GM19372 (cell line): ENCODE measurements around the gene IFT80.

Experiments used
- ATAC-seq: cut with Tn5 transposase; IDR thresholded peaks from one replicate; pipeline ENCODE4 v1.9.1; 2021; ENCODE audit warnings: mild to moderate bottlenecking, low read depth, moderate library complexity; ENCODE audit not compliant: unreplicated experiment

The IFT80 gene

GRCh38 chr3:160399125-160400029 is at the start of gene IFT80, which contains the start of gene SMC4:
Gene IFT80 (minus strand): TSS chr3:160399225. CDS start chr3:160384600, 14,625 bp downstream.
Gene SMC4 (plus strand): TSS chr3:160399650. CDS start chr3:160400827, 1,177 bp downstream.
- peak; percentile 92 for ATAC-seq

DNA sequence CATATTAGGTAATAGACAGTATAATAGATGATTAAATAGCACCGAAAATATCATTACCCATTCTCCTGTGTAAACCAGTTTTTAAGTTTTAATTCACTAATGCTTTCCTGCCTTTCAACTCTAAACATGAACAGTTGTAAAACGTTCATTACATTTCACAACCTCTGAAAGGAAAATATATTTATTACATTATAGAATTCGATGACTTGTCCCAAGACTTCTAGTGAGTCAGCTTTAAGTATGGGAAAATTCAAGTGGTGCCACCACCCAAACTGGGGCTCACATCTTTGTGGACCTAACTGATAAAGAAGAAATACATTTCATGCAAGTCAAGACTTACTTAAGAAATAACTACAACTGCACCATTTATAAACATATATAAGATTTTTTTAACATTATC is 48.5 kb upstream of the IFT80 start:
- no peak for ATAC-seq

- no peak for ATAC-seq
Measured at GRCh38 chr3:160446522-160447056, 47.6 kb upstream of the IFT80 start.

GRCh38 chr3:160445854-160446253 is 46.8 kb upstream of the IFT80 start:
- no peak for ATAC-seq

DNA sequence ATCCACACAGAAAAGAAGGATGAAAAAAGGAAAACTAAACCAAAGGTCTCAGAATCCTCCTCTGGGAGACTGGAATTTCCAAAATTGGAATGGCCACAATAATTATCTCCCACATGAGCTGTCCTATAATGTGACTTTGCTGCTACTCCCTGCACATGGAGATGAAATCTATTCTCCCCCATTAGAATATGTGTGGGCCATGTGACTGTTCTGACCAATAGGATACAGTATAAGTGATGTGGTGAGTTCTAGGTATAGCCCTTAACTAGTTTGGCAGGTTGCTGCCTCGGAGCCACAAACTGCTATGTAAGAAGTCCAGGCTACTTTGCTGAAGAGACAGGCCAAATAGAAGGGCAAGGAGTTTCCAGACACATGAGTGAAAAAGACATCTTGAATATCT is 45.4 kb upstream of the IFT80 start:
- no peak for ATAC-seq

- ATAC-seq = no peak
Measured at GRCh38 chr3:160440687-160441086, 41.7 kb upstream of the IFT80 start.

DNA sequence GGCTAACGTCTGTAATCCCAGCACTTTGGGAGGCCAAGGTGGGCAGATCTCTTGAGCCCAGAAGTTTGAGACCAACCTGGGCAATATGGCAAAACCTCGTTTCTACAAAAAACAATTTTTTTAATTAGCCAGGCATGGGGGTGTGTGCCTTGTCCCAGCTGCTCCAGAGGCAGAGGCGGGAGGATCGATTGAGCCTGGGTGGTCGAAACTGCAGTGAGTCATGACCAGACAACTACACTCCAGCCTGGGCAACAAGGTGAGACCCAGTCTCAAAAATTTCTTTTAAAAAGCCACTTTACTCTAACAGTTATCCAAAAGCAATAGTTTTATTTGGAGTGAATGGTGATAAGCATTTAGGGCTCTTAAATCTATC is 38.0 kb upstream of the IFT80 start:
- ATAC-seq = no peak

GRCh38 chr3:160435747-160436146 is 36.7 kb upstream of the IFT80 start:
- ATAC-seq = no peak

GRCh38 chr3:160435095-160435494 is 36.1 kb upstream of the IFT80 start:
- ATAC-seq = no peak

- no peak for ATAC-seq
Measured at GRCh38 chr3:160434071-160434470, 35.0 kb upstream of the IFT80 start.

DNA sequence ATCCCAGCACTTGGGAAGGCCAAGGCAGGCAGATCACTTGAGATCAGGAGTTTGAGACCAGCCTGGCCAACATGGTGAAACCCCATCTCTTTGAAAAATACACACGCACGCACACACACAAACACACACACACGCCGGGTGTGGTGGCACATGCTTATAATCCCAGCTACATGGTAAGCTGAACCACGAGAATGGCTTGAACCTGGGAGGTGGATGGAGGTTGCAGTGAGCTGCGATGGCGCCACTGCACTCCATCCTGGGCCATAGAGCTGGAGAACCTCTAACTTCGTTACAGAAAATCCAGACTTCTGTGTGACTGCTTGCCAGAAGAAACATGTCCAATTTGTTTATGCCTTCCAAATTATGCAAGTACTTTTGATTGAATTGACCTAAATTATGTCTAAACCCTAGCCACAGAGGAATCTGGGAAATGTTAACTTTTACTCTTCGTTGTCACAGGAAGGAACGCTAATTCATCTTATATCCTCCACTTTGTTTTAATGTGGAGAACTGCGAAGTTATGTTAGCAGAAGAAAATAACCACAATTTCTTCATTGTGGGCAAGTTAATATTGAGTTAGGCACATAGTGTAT is 28.9 kb upstream of the IFT80 start:
- ATAC-seq = no peak

- no peak for ATAC-seq
Measured at GRCh38 chr3:160417311-160417710, 18.3 kb upstream of the IFT80 start.

- no peak for ATAC-seq
Measured at GRCh38 chr3:160413613-160414248, 14.7 kb upstream of the IFT80 start.

GRCh38 chr3:160412477-160412876 is 13.5 kb upstream of the IFT80 start:
- ATAC-seq = no peak

GRCh38 chr3:160409812-160410610 is 11.0 kb upstream of the IFT80 start:
- no peak for ATAC-seq

- ATAC-seq = no peak
Measured at GRCh38 chr3:160403796-160404470, 4.9 kb upstream of the IFT80 start.

GRCh38 chr3:160403028-160403545 is 4.1 kb upstream of the IFT80 start:
- no peak for ATAC-seq

DNA sequence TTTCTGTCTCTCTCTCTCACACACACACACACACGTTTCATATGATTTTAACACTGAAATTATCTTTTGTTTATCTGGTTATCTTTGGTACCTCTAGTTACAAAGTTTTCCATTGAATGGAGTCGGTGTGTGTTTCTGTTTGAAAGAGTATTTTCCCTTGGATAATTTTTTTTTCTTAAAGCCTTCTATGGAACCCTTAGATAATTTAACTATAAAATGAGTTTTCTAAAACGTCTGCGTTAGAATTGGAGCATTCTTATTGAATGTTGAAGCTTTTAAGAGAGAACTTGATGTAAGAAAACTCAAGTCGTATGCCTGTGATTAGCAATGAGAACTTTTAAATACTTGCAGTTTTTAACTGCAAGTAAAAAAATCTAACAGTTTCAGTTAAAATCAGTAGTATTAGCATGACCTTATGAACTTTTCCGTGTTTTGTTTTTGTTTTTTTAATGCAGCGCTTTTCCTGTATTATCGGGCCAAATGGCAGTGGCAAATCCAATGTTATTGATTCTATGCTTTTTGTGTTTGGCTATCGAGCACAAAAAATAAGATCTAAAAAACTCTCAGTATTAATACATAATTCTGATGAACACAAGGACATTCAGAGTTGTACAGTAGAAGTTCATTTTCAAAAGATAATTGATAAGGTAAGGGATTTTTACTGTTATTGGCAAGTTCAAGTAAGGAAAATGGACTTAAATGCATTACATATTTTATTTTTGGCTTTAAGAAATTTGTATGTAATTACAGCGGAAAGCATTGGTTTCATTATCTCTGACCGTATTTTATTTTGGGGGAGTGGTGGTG is 3.4 kb upstream of the IFT80 start:
- no peak for ATAC-seq
